ENCODE measurements around the gene BRAP. TPM values are rescaled to one million over a fixed set of nuclear protein-coding genes. Genes with fewer than 3 reads are reported as not detected.

The BRAP gene
- total and polyA plus RNA-seq, 7 donors, result 13.5 to 34.6 (median 19.6) TPM

- no peak for TF ChIP-seq CTCF (IDR thresholded peaks at IDR 0.05)
- Histone ChIP-seq H3K27me3 (ENCODE audit: insufficient read depth in 3 of 3, low read length in 2 of 3) (no peaks in the 10 kb centered on the region), H3K4me3 (no peak overlapping the region), H3K4me1 (no peaks in the 10 kb centered on the region), H3K27ac (no peak overlapping the region), H3K36me3 (ENCODE audit: insufficient read depth in 1 of 2, low read depth in 1 of 2) (peaks cover 8 to 100% of the 10 kb centered on the region in 2 donors), H3K9me3 (no peaks in the 10 kb centered on the region)
- 91 to 95% (median 95%) methylated on average over 5 of the region's 5 CpGs for WGBS, 3 donors
- ATAC-seq, result no peak
- no peak for DNase-seq
- intact Hi-C loops (cut with DNase I), result loop anchor here in 1 of 2 donors (10.0 kb wide), 1 partner anchor 282 kb away; no protein-coding TSS in a partner anchor
Observed at GRCh38 chr12:111677186-111677585, 8.6 kb downstream of the BRAP start.

GRCh38 chr12:111673503-111673902 is 12.3 kb downstream of the BRAP start:
- Histone ChIP-seq H3K36me3 (ENCODE audit: insufficient read depth in 1 of 2, low read depth in 1 of 2) (peaks cover 12 to 100% of the 10 kb centered on the region in 2 donors), H3K27me3 (ENCODE audit: insufficient read depth in 3 of 3, low read length in 2 of 3) (no peaks in the 10 kb centered on the region), H3K4me3 (no peak overlapping the region), H3K4me1 (no peaks in the 10 kb centered on the region), H3K27ac (no peak overlapping the region), H3K9me3 (no peaks in the 10 kb centered on the region)
- WGBS, 3 donors, result 87 to 89% (median 88%) methylated on average over 3 of the region's 3 CpGs
- DNase-seq, result no peak
- no peak for ATAC-seq
- intact Hi-C loops (cut with DNase I), result loop anchor here in 1 of 2 donors (10.0 kb wide), 1 partner anchor 279 kb away; no protein-coding TSS in a partner anchor
- peak; percentile 38 for TF ChIP-seq CTCF (IDR thresholded peaks at IDR 0.05)

GRCh38 chr12:111672822-111673381 is 12.9 kb downstream of the BRAP start:
- no peak for TF ChIP-seq CTCF (IDR thresholded peaks at IDR 0.05)
- Histone ChIP-seq H3K4me1 (no peaks in the 10 kb centered on the region), H3K27ac (no peak overlapping the region), H3K36me3 (ENCODE audit: insufficient read depth in 1 of 2, low read depth in 1 of 2) (peaks cover 12 to 99% of the 10 kb centered on the region in 2 donors), H3K9me3 (no peaks in the 10 kb centered on the region), H3K27me3 (ENCODE audit: insufficient read depth in 3 of 3, low read length in 2 of 3) (no peaks in the 10 kb centered on the region), H3K4me3 (no peak overlapping the region)
- ATAC-seq (no peak), DNase-seq (no peak)
- intact Hi-C loops (cut with DNase I), result loop anchor here in 1 of 2 donors (10.0 kb wide), 1 partner anchor 278 kb away; no protein-coding TSS in a partner anchor
- WGBS, 3 donors, result 91 to 94% (median 93%) methylated on average over 10 of the region's 10 CpGs

- no peaks in the 10 kb centered on the region for H3K4me1 ChIP-seq
- no peaks in the 10 kb centered on the region for H3K9me3 ChIP-seq
- no peak for TF ChIP-seq CTCF (IDR thresholded peaks at IDR 0.05)
- intact Hi-C loops (cut with DNase I), result no loop called here
- DNase-seq, result no peak
- no peaks in the 10 kb centered on the region for H3K27me3 ChIP-seq (ENCODE audit: insufficient read depth in 3 of 3, low read length in 2 of 3)
- 60 to 76% (median 75%) methylated on average over 11 of the region's 11 CpGs for WGBS, 3 donors
- H3K36me3 ChIP-seq (ENCODE audit: insufficient read depth in 1 of 2, low read depth in 1 of 2), result peaks cover 10 to 98% of the 10 kb centered on the region in 2 donors
- ATAC-seq, result peak in 2 of 4 donors; percentile 45 to 54
- H3K4me3 ChIP-seq, result no peak overlapping the region
- H3K27ac ChIP-seq, result no peak overlapping the region
Observed at GRCh38 chr12:111664961-111665865, 20.5 kb downstream of the BRAP start.

All from psoas muscle (tissue), 8 donors.